Cerebellar nuclear complex (tissue), 1 donor: ENCODE data around the gene MRPL2.
"Not testable (repeated sequence)": the region's sequence is repeated elsewhere in the genome, so short reads cannot be mapped to it uniquely, and the experiment has no call there.

Source experiments
- DNase-seq, 2 experiments: peaks; one replicate each; lab custom pipeline; 2025; lab: John Stamatoyannopoulos, UW

The MRPL2 gene

GRCh38 chr6:43082806-43083655, 23.8 kb upstream of the MRPL2 start:
- no peak for DNase-seq

- DNase-seq, result not testable (repeated sequence)
Observed at GRCh38 chr6:43081922-43082321, 22.7 kb upstream of the MRPL2 start.

- DNase-seq, result no peak
Observed at GRCh38 chr6:43081043-43081442, 21.8 kb upstream of the MRPL2 start.

GRCh38 chr6:43078691-43079090, 19.5 kb upstream of the MRPL2 start:
- DNase-seq, result no peak

- no peak for DNase-seq
Observed at GRCh38 chr6:43077981-43078511, 18.8 kb upstream of the MRPL2 start.

GRCh38 chr6:43077333-43077809, 18.1 kb upstream of the MRPL2 start:
- no peak for DNase-seq

- no peak for DNase-seq
Observed at GRCh38 chr6:43076464-43077332, 17.5 kb upstream of the MRPL2 start.

- DNase-seq, result no peak
Observed at GRCh38 chr6:43075670-43076463, 16.6 kb upstream of the MRPL2 start, which contains the start of gene PTK7. PTK7 (plus strand) TSS chr6:43076314; CDS start chr6:43076489, 175 bp downstream.

GRCh38 chr6:43074847-43075669, 15.8 kb upstream of the MRPL2 start:
- no peak for DNase-seq

- no peak for DNase-seq
Observed at GRCh38 chr6:43070028-43070632, 10.9 kb upstream of the MRPL2 start.

GRCh38 chr6:43062818-43063217, 3.6 kb upstream of the MRPL2 start:
- no peak for DNase-seq

- DNase-seq, result no peak
Observed at GRCh38 chr6:43061861-43062260, 2.6 kb upstream of the MRPL2 start.

- DNase-seq, result no peak
Observed at GRCh38 chr6:43060755-43061633, 1.8 kb upstream of the MRPL2 start.

- no peak for DNase-seq
Observed at GRCh38 chr6:43060034-43060754, 960 bp upstream of the MRPL2 start.

GRCh38 chr6:43058531-43058930, 703 bp downstream of the MRPL2 start:
- no peak for DNase-seq

GRCh38 chr6:43055966-43056365, 3.3 kb downstream of the MRPL2 start:
- no peak for DNase-seq

GRCh38 chr6:43054206-43054943, 4.9 kb downstream of the MRPL2 start:
- DNase-seq, result no peak
